ENCODE data around the gene MUL1.

MUL1 gene

GRCh38 chr1:20474333-20474975, 33.5 kb downstream of the MUL1 start:
- in situ Hi-C loops (cut with MboI; ENCODE audit: low sequenced_read_pairs): no loop called here

GRCh38 chr1:20473894-20474293, 34.1 kb downstream of the MUL1 start:
- in situ Hi-C loops (cut with MboI; ENCODE audit: low sequenced_read_pairs): no loop called here

- in situ Hi-C loops (cut with MboI; ENCODE audit: low sequenced_read_pairs): no loop called here
These were observed 34.9 kb downstream of the MUL1 start for GRCh38 chr1:20472860-20473711.

- in situ Hi-C loops (cut with MboI; ENCODE audit: low sequenced_read_pairs): no loop called here
These were observed 35.8 kb downstream of the MUL1 start for GRCh38 chr1:20472121-20472520.

GRCh38 chr1:20470194-20470593, 37.8 kb downstream of the MUL1 start:
- in situ Hi-C loops (cut with MboI; ENCODE audit: low sequenced_read_pairs): no loop called here

GRCh38 chr1:20469406-20470076, 38.4 kb downstream of the MUL1 start:
- in situ Hi-C loops (cut with MboI; ENCODE audit: low sequenced_read_pairs): no loop called here

- in situ Hi-C loops (cut with MboI; ENCODE audit: low sequenced_read_pairs): no loop called here
These were observed 41.7 kb downstream of the MUL1 start for GRCh38 chr1:20466273-20466672.

GRCh38 chr1:20465187-20465586, 42.8 kb downstream of the MUL1 start:
- in situ Hi-C loops (cut with MboI; ENCODE audit: low sequenced_read_pairs): no loop called here

- in situ Hi-C loops (cut with MboI; ENCODE audit: low sequenced_read_pairs): no loop called here
These were observed 44.4 kb downstream of the MUL1 start for GRCh38 chr1:20463502-20463901.

- in situ Hi-C loops (cut with MboI; ENCODE audit: low sequenced_read_pairs): no loop called here
These were observed 45.6 kb downstream of the MUL1 start for GRCh38 chr1:20462397-20462796.

- in situ Hi-C loops (cut with MboI; ENCODE audit: low sequenced_read_pairs): no loop called here
These were observed 49.2 kb downstream of the MUL1 start for GRCh38 chr1:20458717-20459116.

- in situ Hi-C loops (cut with MboI; ENCODE audit: low sequenced_read_pairs): no loop called here
These were observed 53.9 kb downstream of the MUL1 start for GRCh38 chr1:20454004-20454403.

- in situ Hi-C loops (cut with MboI; ENCODE audit: low sequenced_read_pairs): no loop called here
These were observed 58.1 kb downstream of the MUL1 start for GRCh38 chr1:20449735-20450311.
